Fibroblast of skin of left quadriceps (primary cell): ENCODE results near the gene PSMF1.
A peak's percentile ranks its signal among the peaks of the same experiment; 100 is the strongest.
"Not testable (repeated sequence)": the region's sequence is repeated elsewhere in the genome, so short reads cannot be mapped to it uniquely, and the experiment has no call there.

Source experiments
- DNase-seq, 2 experiments: peaks; one replicate each; pipeline ENCODE4 v3.0.0-alpha.2; 2013; ENCODE audit warnings: low read depth in 2 of 2

The PSMF1 gene

DNA sequence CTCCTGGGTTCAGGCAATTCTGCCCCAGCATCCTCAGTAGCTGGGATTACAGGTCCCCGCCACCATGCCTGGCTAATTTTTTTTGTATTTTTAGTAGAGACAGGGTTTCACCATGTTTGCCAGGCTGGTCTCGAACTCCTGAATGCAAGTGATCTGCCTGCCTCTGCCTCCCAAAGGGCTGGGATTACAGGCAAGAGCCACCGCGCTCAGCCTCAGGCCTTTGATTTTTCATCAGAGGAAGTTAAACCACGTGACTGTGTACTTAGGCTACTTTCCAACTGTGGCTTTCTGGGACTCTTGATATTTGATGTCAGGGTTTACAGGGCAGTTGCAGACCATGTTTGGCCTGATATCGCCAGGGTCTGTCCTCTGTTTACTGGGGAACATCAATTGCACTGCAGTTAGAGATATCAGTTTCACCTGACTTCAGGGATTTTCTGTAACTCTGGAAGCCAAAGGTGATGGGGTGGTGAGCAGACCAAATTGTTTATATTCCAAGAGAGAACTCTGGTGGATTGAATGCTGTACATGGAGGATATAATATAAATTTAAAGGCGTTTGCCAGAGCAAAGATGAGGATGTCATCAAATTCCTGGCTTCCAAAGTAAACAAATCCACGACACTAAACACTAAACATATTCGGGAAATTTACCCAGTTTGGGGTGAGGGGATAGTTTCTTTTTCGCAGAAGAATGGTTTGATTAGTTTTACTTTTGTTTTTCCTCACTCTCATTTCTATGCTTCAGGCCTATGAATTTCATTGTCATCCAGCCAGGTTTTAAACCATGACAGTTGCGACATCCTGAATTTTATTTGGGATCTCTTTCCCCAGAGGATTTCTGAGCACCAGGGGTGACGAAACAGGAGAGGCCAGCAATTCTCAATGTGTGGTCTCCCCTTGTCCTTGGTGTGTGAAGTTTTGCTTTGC is 4.2 kb downstream of the PSMF1 start:
- no peak for DNase-seq

DNA sequence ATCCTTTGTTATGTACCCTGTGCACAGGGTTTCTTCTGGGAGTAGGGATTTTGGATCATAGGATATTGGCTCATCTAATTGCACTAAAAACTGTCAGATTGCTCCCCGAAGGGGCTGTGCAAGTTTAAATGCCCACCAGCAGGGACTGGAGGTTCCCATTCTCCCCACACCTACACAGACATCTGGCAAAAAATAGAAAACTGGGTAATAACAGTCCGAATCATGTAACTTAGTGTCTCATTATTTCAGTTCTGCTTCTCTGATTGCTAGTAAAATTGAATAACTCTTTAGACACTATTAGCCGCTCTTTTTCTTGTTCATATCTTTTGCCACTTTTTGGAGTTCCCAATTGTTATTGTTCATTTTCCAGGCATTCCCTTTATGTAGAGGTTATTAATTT is 5.3 kb downstream of the PSMF1 start:
- no peak for DNase-seq

DNA sequence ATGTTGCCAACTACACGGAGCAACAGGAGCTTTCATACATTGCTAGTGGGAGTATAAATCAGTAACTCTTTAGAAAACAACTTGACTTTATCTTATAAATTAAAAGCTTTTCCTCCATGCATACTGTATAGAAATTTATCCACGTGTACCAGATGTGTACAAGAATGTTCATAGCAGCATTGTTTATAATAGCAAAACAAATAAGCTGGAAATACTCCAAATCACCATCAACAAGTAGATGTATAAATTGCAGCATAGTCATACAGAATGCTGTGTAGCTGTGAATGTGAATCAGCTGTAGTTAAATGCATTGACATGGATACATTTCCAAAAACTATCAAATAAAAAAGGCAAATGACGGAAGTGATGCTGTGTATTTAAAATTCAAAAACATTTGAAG is 6.0 kb downstream of the PSMF1 start:
- DNase-seq, result peak in 1 of 2 experiments; percentile 27

- no peak for DNase-seq
Measured at GRCh38 chr20:1125277-1125676, 6.9 kb downstream of the PSMF1 start.

GRCh38 chr20:1127840-1128239 is 9.4 kb downstream of the PSMF1 start:
- DNase-seq, result no peak

DNA sequence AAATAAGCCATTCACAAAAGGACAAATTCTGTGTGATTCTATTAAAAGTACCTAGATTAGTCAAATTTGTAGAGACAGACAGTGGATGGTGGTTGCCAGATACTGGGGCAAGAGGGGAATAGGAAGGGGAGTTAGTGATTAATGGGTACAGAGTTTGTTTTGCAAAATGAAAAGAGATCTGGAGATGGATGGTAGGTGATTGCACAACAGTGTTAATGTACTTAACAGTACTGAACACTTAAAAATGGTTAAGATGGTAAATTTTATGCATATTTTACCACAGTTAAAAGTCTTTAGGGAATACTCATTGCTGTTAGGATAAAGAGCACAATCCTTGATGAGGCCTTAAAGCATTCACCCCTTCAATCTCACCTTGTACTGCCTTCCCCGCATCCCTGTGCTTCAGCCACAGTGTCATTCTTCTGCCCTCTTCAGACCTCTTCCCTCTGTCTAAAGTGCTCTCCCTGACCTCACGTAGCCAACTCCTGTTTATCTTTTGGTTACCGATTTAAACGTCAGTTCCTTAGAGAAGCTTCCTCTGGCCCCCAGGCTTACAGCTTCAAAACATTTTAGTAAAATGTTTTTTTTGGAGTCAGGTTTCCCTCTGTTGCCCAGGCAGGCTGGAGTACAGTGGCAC is 11.8 kb downstream of the PSMF1 start:
- DNase-seq, result no peak

DNA sequence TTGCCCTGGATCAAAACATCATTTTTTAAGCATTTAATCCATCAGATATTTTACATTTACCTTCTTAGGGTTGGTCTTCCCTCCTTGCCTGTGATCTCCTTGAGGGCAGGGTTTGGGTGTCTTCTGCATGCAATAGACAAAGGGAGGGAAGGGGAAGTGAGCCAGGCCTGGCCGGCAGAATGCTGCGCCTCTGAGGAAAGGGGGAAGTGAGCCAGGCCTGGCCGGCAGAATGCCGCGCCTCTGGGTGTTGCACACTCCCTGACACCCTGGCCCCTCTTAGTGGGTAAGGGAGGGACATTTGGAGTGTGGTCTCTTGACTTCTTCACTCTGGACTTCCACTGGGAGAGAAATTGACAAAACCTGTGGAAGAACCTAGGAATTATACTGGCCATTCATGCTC is 12.4 kb downstream of the PSMF1 start:
- no peak for DNase-seq

GRCh38 chr20:1131354-1131753 is 13.0 kb downstream of the PSMF1 start:
- DNase-seq, result no peak

DNA sequence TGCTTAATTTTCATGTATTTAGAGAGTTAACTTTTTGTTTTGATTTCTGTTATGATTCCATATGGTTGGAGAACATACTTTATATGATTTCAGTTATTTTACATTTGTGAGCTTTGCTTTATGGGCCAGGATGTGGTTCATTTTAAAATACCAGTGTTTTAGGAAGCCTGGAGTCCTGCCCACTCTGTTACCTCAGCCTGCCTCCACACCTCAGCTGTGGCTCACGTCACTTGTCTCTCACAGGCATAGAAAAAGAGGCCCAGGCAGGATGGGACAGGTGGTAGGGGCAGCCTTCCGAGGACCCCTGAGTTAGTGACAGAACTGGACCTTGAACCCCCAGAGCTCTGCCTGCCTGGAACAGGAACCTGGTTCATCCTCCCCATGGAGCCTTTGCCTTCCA is 16.0 kb downstream of the PSMF1 start:
- no peak for DNase-seq

DNA sequence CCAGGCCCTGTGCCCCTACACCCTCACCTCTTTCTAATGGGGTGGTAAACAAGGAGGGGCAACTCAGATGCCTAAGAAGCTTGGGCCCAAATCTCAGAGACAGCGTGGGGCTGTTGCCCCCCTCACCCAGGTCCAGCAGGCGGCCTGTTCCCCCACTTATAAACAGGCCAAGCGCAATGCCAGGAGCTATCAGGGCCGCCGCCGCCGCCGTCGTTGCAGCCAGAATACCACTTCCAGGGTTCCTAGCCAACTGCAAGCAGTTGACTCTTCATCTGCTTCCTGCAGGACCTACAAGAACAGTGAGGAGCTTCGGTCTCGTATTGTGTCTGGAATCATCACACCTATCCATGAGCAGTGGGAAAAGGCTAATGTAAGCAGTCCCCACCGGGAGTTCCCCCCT is 16.4 kb downstream of the PSMF1 start:
- no peak for DNase-seq

DNA sequence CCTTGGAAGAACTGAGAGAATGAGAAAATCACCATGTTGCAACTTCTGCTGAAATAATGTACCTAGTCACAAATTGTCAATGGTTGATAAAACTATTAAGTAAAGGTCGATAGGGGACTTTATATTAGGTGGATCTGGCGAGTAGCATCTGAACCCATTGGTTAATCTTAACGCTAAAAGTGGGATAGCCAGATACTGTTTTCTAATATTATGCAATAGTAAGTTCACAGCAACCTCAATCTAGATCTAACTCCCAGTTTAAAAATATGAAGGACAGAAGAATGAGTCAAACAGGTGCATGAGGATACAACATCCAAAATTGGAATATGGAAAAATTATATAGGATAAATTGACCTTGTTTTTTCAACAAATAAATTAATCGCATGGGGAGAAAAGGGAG is 18.8 kb downstream of the PSMF1 start:
- DNase-seq, result no peak

DNA sequence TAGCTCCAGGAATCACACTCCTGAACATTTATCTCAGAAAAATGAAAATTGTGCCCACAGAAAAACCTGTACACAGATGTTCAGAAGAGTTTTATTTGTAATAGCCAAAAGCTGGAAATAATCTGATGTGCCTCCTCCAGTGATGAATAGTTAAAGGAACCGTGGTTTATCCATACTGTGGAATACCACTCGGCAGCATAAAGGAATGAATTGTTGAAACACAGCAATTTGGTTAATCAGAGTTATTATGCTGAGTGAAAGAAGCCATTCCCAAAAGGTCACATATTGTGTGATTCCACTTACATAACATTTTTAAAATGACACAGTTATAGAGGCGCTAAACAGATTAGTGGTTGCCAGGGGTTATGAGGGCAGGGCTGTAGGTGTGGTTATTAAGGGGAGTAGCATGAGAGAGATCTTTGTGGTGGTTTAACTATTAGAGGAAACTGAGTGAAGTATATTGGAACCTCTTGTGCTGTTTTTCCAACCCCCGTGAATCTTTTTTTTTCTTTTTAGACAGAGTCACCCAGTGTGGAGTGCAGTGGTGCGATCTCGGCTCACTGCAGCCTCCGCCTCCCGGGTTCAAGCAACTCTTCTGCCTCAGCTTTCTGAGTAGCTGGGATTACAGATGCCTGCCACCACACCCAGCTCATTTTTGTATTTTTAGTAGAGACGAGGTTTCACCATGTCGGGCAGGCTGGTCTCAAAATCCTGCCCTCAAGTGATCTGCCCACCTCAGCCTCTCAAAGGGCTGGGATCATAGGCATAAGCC is 26.2 kb downstream of the PSMF1 start:
- no peak for DNase-seq

- no peak for DNase-seq
Measured at GRCh38 chr20:1146957-1147356, 28.6 kb downstream of the PSMF1 start.

DNA sequence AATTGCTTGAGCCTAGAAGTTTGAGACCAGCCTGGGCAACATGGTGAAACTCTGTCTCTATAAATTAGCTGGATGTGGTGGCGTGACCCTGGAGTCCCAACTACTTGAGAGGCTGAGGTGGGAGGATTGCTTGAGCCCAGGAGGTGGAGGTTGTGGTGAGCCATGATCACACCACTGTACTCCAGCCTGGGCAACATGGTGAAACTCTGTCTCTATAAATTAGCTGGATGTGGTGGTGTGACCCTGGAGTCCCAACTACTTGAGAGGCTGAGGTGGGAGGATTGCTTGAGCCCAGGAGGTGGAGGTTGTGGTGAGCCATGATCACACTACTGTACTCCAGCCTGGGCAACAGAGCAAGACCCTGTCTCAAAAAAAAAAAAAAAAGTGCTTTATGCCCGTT is 31.4 kb downstream of the PSMF1 start:
- DNase-seq, result not testable (repeated sequence)

- no peak for DNase-seq
Measured at GRCh38 chr20:1150218-1150617, 31.8 kb downstream of the PSMF1 start.

GRCh38 chr20:1150968-1151367 is 32.6 kb downstream of the PSMF1 start:
- DNase-seq, result no peak

DNA sequence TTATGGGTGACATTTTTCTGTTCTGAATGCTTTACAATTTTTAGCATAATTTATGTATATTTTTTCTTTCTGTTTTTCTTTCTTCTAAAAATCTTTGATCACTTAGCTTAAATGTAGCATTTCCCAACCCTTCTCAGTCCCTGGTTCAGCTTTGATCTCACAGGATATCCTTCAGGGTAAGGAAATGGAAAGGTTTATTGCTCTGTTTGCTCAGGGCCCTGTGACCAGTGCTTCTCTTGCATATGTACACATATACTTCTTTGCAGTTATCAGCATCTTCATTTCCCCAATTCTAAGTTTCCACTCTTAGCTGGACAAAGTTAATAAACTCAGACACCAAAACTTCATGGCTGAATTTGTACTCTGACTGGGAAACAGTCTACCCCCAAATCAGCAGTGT is 35.8 kb downstream of the PSMF1 start:
- no peak for DNase-seq

- no peak for DNase-seq
Measured at GRCh38 chr20:1154691-1155090, 36.3 kb downstream of the PSMF1 start.

GRCh38 chr20:1155342-1155741 is 36.9 kb downstream of the PSMF1 start:
- no peak for DNase-seq

DNA sequence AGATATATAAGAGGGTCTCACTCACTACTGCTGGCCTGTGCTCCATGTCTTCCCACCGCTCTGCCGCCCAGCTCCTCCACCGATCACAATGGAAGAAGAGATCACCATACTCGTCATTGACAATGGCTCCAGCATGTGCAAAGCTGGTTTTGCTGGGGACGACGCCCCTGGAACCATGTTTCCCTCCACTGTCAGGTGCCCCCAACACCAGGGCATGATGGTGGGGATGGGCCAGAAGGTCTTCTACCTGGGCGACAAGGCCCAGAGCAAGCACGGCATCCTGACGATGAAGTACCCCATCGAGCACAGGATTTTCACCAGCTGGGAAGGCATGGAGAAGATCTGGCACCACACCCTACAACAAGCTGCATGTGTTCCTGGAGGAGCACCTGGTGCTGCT is 42.1 kb downstream of the PSMF1 start:
- no peak for DNase-seq

GRCh38 chr20:1160991-1161390 is 42.6 kb downstream of the PSMF1 start:
- no peak for DNase-seq

DNA sequence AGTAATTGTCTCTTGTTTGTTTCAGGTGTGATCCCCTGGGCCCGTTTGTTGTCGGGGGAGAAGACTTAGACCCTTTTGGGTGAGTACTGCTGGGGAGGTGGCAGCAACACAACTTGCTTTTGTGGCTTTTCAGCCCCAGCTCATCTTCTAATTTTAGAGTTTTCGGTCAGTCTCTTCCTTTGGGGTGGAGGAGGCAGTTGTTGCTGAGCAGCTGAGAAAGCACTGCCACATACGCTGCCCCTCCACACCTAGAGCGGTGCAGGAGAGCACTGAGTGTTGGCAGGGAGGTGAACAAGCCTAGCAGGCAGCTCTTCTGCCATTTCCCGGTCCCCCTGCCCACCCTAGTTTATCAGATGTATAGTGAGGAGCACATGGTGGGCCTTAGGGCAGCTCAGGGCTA is 44.7 kb downstream of the PSMF1 start:
- DNase-seq, result no peak

DNA sequence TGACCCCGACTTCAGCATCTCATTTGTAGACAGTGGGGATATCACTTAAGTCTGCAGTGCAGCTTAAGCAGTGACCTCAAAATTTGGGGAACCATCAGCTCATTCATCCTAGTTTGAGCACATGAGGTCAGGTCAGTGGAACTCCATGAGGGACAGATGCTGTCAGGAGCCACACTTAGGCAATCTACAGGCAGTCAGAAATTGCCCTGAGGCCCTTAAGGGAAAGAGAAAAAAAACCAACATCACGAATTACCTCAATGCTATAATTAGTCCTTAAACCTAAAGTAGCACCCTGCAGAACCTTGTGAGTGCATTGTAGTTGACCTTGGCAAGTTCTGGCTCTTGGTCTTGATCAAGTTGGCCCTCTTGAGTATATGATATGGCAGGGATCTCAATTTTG is 45.3 kb downstream of the PSMF1 start:
- DNase-seq, result no peak
